Fibroblast of lung (primary cell): Measurements from ENCODE around the gene ETV6. TPM values are rescaled to one million over a fixed set of nuclear protein-coding genes. Genes with fewer than 3 reads are reported as not detected.

Experiments
- DNase-seq, 2 donors: peaks; one replicate each; pipeline versions ENCODE4 v3.0.0 to v3.0.0-alpha.2; 2010; ENCODE audit warnings: low read depth in 2 of 2
- H2AFZ ChIP-seq: 2 replicates; pipeline ENCODE4 v1.5.1; 2012; ENCODE audit warnings: low read length, control low read depth, inconsistent platforms
- H3K27ac ChIP-seq: 2 replicates; pipeline ENCODE4 v1.5.1; 2011; ENCODE audit warnings: low read length, control low read depth; ENCODE audit not compliant: insufficient read depth
- H3K27me3 ChIP-seq: 2 replicates; pipeline ENCODE4 v1.5.1; 2011; ENCODE audit warnings: mild to moderate bottlenecking, low read length; ENCODE audit not compliant: control insufficient read depth, insufficient read depth
- H3K36me3 ChIP-seq: 2 replicates; pipeline ENCODE4 v1.5.1; 2011; ENCODE audit warnings: low read length; ENCODE audit not compliant: control insufficient read depth, insufficient read depth
- H3K4me1 ChIP-seq: 2 replicates; pipeline ENCODE4 v1.5.1; 2011; ENCODE audit warnings: low read length; ENCODE audit not compliant: control insufficient read depth, insufficient read depth; ENCODE audit errors: extremely low read depth
- H3K4me2 ChIP-seq: 2 replicates; pipeline ENCODE4 v1.5.1; 2011; ENCODE audit warnings: low read length, control low read depth; ENCODE audit not compliant: insufficient read depth; ENCODE audit errors: extremely low read depth
- H3K4me3 ChIP-seq, 4 experiments: fragments of 200-600 bp in 1 of 4; sonication (generic) in 1 of 4; replicated peaks in 1 of 4; 2 replicates each; pipeline ENCODE4 v1.5.1; 2011 to 2016; ENCODE audit warnings: low read length in 4 of 4, low read depth in 3 of 4, mild to moderate bottlenecking in 3 of 4, control low read depth in 2 of 4, inconsistent platforms in 1 of 4, mixed read lengths in 1 of 4; ENCODE audit not compliant: insufficient read depth in 1 of 4; ENCODE audit errors: control extremely low read depth in 1 of 4
- H3K79me2 ChIP-seq: 2 replicates; pipeline ENCODE4 v1.5.1; 2012; ENCODE audit warnings: mild to moderate bottlenecking, low read length, inconsistent platforms; ENCODE audit not compliant: control insufficient read depth, insufficient read depth
- H3K9ac ChIP-seq: 2 replicates; pipeline ENCODE4 v1.5.1; 2011; ENCODE audit warnings: mild to moderate bottlenecking, low read length, control low read depth; ENCODE audit not compliant: insufficient read depth
- H3K9me3 ChIP-seq: 2 replicates; pipeline ENCODE4 v1.5.1; 2012; ENCODE audit warnings: low read depth, low read length; ENCODE audit not compliant: control insufficient read depth, insufficient read depth
- H4K20me1 ChIP-seq: 2 replicates; pipeline ENCODE4 v1.5.1; 2011; ENCODE audit warnings: low read length; ENCODE audit not compliant: control insufficient read depth, insufficient read depth; ENCODE audit errors: extremely low read depth
- CTCF ChIP-seq, 2 donors: IDR thresholded peaks in 1 of 2; conservative IDR thresholded peaks in 1 of 2; 1 replicate in 1 of 2; 2 replicates in 1 of 2; pipeline ENCODE4 v1.5.1; 2011 to 2012; ENCODE audit warnings: low read length in 2 of 2, control low read depth in 1 of 2, inconsistent platforms in 1 of 2, low read depth in 1 of 2, mild to moderate bottlenecking in 1 of 2
- EZH2 ChIP-seq: IDR thresholded peaks from 2 replicates; pipeline ENCODE4 v1.5.1; 2012; ENCODE audit warnings: low read length, control low read depth, mild to moderate bottlenecking; ENCODE audit errors: missing control alignments
- polyA plus RNA-seq, 2 donors: library from polyadenylated mRNA; depleted of rRNA in 1 of 2; stranded (reverse) in 1 of 2; unstranded in 1 of 2; fragments of >200 nt; gene quantifications; 2 replicates each; pipeline ENCODE4 v1.2.1, GENCODE V29; 2011 to 2012; ENCODE audit warnings: missing spikeins in 1 of 2
- total RNA-seq: library from RNA; depleted of rRNA; stranded (reverse); fragments of >200 nt; gene quantifications from 2 replicates; pipeline ENCODE4 v1.2.1, GENCODE V29; 2014

ETV6 gene
- total and polyA plus RNA-seq, 2 donors (not counting 1 experiment from before 2014, with no cell fraction given): 4.3 to 8.9 TPM

- no peaks in the 10 kb centered on the region for H3K4me1 ChIP-seq
- no peak for TF ChIP-seq CTCF (conservative IDR thresholded peaks at IDR 0.05 in 1 of 2, IDR thresholded peaks at IDR 0.05 in 1 of 2; ENCODE audit: low read depth in 1 of 2, low read length in 2 of 2)
- TF ChIP-seq EZH2: no peak
- H3K4me2 ChIP-seq: no peak overlapping the region
- H3K27me3 ChIP-seq: no peaks in the 10 kb centered on the region
- no peaks in the 10 kb centered on the region for H3K79me2 ChIP-seq
- H3K4me3 ChIP-seq: no peak overlapping the region
- H2AFZ ChIP-seq: no peak overlapping the region
- H3K27ac ChIP-seq: no peak overlapping the region
- no peaks in the 10 kb centered on the region for H3K9me3 ChIP-seq
- H3K36me3 ChIP-seq: no peaks in the 10 kb centered on the region
- no peak for DNase-seq
- no peaks in the 10 kb centered on the region for H4K20me1 ChIP-seq
- no peak overlapping the region for H3K9ac ChIP-seq
Measured at GRCh38 chr12:11677093-11677492, 27.6 kb downstream of the ETV6 start.

GRCh38 chr12:11677752-11678151 lies 28.3 kb downstream of the ETV6 start:
- H3K9me3 ChIP-seq: no peaks in the 10 kb centered on the region
- no peak overlapping the region for H3K27ac ChIP-seq
- H3K79me2 ChIP-seq: no peaks in the 10 kb centered on the region
- H2AFZ ChIP-seq: no peak overlapping the region
- H3K27me3 ChIP-seq: no peaks in the 10 kb centered on the region
- H3K4me2 ChIP-seq: no peak overlapping the region
- no peak overlapping the region for H3K4me3 ChIP-seq
- no peak for DNase-seq
- H3K36me3 ChIP-seq: no peaks in the 10 kb centered on the region
- H4K20me1 ChIP-seq: no peaks in the 10 kb centered on the region
- H3K4me1 ChIP-seq: no peaks in the 10 kb centered on the region
- TF ChIP-seq EZH2 (no peak), CTCF (conservative IDR thresholded peaks at IDR 0.05 in 1 of 2, IDR thresholded peaks at IDR 0.05 in 1 of 2; ENCODE audit: low read depth in 1 of 2, low read length in 2 of 2) (no peak)
- H3K9ac ChIP-seq: no peak overlapping the region

- Histone ChIP-seq H3K79me2 (peaks cover 1% of the 10 kb centered on the region), H3K27ac (no peak overlapping the region), H3K27me3 (no peaks in the 10 kb centered on the region)
Measured at GRCh38 chr12:11678781-11679180, 29.3 kb downstream of the ETV6 start.

More at GRCh38 chr12:11678781-11679180, 29.3 kb downstream of the ETV6 start:
- DNase-seq: no peak
- no peak overlapping the region for H2AFZ ChIP-seq
- no peak overlapping the region for H3K9ac ChIP-seq
- TF ChIP-seq EZH2 (no peak), CTCF (conservative IDR thresholded peaks at IDR 0.05 in 1 of 2, IDR thresholded peaks at IDR 0.05 in 1 of 2; ENCODE audit: low read depth in 1 of 2, low read length in 2 of 2) (no peak)
- H3K9me3 ChIP-seq: no peaks in the 10 kb centered on the region
- H3K4me3 ChIP-seq: no peak overlapping the region
- H3K36me3 ChIP-seq: no peaks in the 10 kb centered on the region
- H3K4me1 ChIP-seq: no peaks in the 10 kb centered on the region
- H3K4me2 ChIP-seq: no peak overlapping the region
- no peaks in the 10 kb centered on the region for H4K20me1 ChIP-seq
